OCI-LY7 (cell line): ENCODE results near the gene DLGAP1. TPM values are rescaled to one million over a fixed set of nuclear protein-coding genes. Genes with fewer than 3 reads are reported as not detected.

ENCODE experiments used
- BruUV-seq: library from RNA; stranded (reverse); fragments of 400-500 nt; replicated peaks from 2 replicates; lab custom pipeline; 2021; lab: Mats Ljungman, UMichigan
- CTCF ChIA-PET: fragments of 300-600 bp; sonication (Branson Sonifier 250); formaldehyde crosslinking; loops from one replicate; lab custom pipeline; 2022; ENCODE audit warnings: antibody characterized with exemption; ENCODE audit not compliant: unreplicated experiment; lab: Charles Lee
- POLR2A ChIA-PET: fragments of 300-600 bp; sonication (Branson Sonifier 250); formaldehyde crosslinking; loops from one replicate; lab custom pipeline; 2022; ENCODE audit warnings: antibody characterized with exemption; lab: Charles Lee
- DNase-seq: peaks from one replicate; pipeline ENCODE4 v3.0.0-alpha.2; 2015; ENCODE audit warnings: low spot score
- H2AFZ ChIP-seq: fragments of 200-600 bp; sonication (generic), shearing (Covaris generic); 2 replicates; pipeline ENCODE4 v1.6.1; 2014; ENCODE audit warnings: mild to moderate bottlenecking, antibody characterized with exemption, low read length, moderate library complexity
- H3K27ac ChIP-seq: fragments of 200-600 bp; sonication (generic); 2 replicates; pipeline ENCODE4 v1.5.1; 2014; ENCODE audit warnings: mixed run types, low read depth, mild to moderate bottlenecking, moderate library complexity, low read length, inconsistent platforms; ENCODE audit not compliant: poor library complexity, severe bottlenecking
- H3K36me3 ChIP-seq: fragments of 200-600 bp; sonication (generic); 2 replicates; pipeline ENCODE4 v1.6.1; 2014; ENCODE audit warnings: mild to moderate bottlenecking, antibody characterized with exemption, low read length, moderate library complexity, mixed read lengths; ENCODE audit not compliant: insufficient read depth
- H3K4me1 ChIP-seq: fragments of 200-600 bp; sonication (generic); 2 replicates; pipeline ENCODE4 v1.5.1; 2014; ENCODE audit warnings: mild to moderate bottlenecking, low read length; ENCODE audit not compliant: insufficient read depth, poor library complexity, severe bottlenecking
- H3K4me2 ChIP-seq: fragments of 200-600 bp; sonication (generic); 2 replicates; pipeline ENCODE4 v1.6.1; 2014; ENCODE audit warnings: mild to moderate bottlenecking, low read length
- H3K4me3 ChIP-seq: fragments of 200-600 bp; sonication (generic); 2 replicates; pipeline ENCODE4 v1.5.1; 2014; ENCODE audit warnings: mild to moderate bottlenecking, low read depth, low read length; ENCODE audit not compliant: poor library complexity, severe bottlenecking
- H3K79me2 ChIP-seq: fragments of 200-600 bp; sonication (generic); 2 replicates; pipeline ENCODE4 v1.6.1; 2016; ENCODE audit warnings: low read depth, mild to moderate bottlenecking, low read length, moderate library complexity, mixed read lengths; ENCODE audit not compliant: insufficient read depth
- H3K9me2 ChIP-seq: fragments of 200-600 bp; sonication (generic); 2 replicates; pipeline ENCODE4 v1.6.1; 2016; ENCODE audit warnings: mild to moderate bottlenecking, low read length, mixed read lengths; ENCODE audit not compliant: insufficient read depth
- H3K9me3 ChIP-seq: fragments of 200-600 bp; sonication (generic); 2 replicates; pipeline ENCODE4 v1.6.1; 2014; ENCODE audit warnings: mild to moderate bottlenecking, mixed run types, low read length, mixed read lengths
- H4K20me1 ChIP-seq: fragments of 200-600 bp; sonication (generic); 2 replicates; pipeline ENCODE4 v1.6.1; 2014; ENCODE audit warnings: mild to moderate bottlenecking, antibody characterized with exemption, low read length, moderate library complexity, mixed read lengths; ENCODE audit not compliant: insufficient read depth
- EZH2phosphoT487 ChIP-seq: fragments of 200-600 bp; sonication (generic); IDR thresholded peaks from 2 replicates; pipeline ENCODE4 v1.6.1; 2018; ENCODE audit warnings: low read depth, borderline replicate concordance, mild to moderate bottlenecking, mixed run types, antibody characterized with exemption, low read length, moderate library complexity, mixed read lengths
- intact Hi-C: fragments of 100-400 bp; cut with micrococcal nuclease; formaldehyde crosslinking; loops from one replicate; pipeline ENCODE4 v1.10.0; 2022; ENCODE audit not compliant: unreplicated experiment
- total RNA-seq, 2 experiments: library from RNA; depleted of rRNA in 1 of 2; stranded (reverse); fragments of >200 nt in 1 of 2; shearing (Covaris generic) in 1 of 2; gene quantifications; 2 replicates each; pipeline ENCODE4 v1.2.3, GENCODE V29; 2014 to 2022
- TF ChIP-seq, protein P1 (sequence below): fragments of 200-600 bp; sonication (generic); conservative IDR thresholded peaks from 2 replicates; pipeline ENCODE4 v1.5.1; 2014; ENCODE audit warnings: mild to moderate bottlenecking, antibody characterized with exemption, low read length, moderate library complexity, mixed read lengths

DLGAP1 gene
- total RNA-seq, 2 experiments from 2014 or later = 0.22 TPM; not detected in 1

DNA sequence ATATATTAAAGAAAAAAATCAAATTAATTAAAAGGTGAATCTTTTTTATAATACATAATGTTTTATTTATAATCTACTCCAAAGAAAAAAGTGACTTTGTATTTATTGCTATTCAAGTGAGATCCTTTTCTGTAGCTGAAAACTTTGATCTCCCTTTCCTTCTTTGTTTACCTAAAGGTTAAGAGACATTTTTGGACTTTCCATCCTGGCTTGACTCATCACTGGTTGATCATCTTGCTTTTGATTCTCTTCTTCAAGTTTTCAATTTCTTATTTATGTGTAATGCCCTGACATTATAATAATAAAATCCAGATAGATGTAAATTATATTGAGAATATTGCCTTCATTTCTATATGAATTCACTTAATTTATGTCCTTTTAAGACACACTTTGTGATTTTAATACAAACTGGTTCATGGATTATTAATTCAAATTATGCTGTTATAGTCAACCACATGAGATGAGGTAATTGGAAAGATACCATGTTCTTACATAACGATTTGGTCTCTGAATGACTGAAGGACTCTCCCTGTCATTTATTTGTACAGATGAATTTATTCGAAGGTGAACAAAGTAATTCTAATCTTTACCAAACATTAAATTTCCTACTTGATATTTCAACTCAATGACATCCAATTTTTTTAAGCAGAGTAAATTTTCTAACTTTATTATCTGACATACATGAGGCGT is 820.7 kb downstream of the DLGAP1 start:
- POLR2A ChIA-PET = interaction anchor here (0.6 to 1.7 kb wide), 4 partner anchors 12 to 131 kb away, joined by 3 to 6 read pairs (median 3); no protein-coding TSS in a partner anchor
- intact Hi-C loops = no loop called here
- no peaks in the 10 kb centered on the region for H3K36me3 ChIP-seq
- H4K20me1 ChIP-seq = no peaks in the 10 kb centered on the region
- H3K27ac ChIP-seq = no peak overlapping the region
- H2AFZ ChIP-seq = no peak overlapping the region
- BruUV-seq = no TSS peak
- H3K9me2 ChIP-seq = no peaks in the 10 kb centered on the region
- CTCF ChIA-PET = no interaction called here
- H3K9me3 ChIP-seq = no peaks in the 10 kb centered on the region
- no peaks in the 10 kb centered on the region for H3K79me2 ChIP-seq
- H3K4me3 ChIP-seq = no peak overlapping the region
- H3K4me1 ChIP-seq = peaks cover 15% of the 10 kb centered on the region
- no peak for TF ChIP-seq EZH2phosphoT487
- TF ChIP-seq, protein P1, sequence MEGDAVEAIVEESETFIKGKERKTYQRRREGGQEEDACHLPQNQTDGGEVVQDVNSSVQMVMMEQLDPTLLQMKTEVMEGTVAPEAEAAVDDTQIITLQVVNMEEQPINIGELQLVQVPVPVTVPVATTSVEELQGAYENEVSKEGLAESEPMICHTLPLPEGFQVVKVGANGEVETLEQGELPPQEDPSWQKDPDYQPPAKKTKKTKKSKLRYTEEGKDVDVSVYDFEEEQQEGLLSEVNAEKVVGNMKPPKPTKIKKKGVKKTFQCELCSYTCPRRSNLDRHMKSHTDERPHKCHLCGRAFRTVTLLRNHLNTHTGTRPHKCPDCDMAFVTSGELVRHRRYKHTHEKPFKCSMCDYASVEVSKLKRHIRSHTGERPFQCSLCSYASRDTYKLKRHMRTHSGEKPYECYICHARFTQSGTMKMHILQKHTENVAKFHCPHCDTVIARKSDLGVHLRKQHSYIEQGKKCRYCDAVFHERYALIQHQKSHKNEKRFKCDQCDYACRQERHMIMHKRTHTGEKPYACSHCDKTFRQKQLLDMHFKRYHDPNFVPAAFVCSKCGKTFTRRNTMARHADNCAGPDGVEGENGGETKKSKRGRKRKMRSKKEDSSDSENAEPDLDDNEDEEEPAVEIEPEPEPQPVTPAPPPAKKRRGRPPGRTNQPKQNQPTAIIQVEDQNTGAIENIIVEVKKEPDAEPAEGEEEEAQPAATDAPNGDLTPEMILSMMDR = no peak
- DNase-seq = no peak
- no peak overlapping the region for H3K4me2 ChIP-seq

DNA sequence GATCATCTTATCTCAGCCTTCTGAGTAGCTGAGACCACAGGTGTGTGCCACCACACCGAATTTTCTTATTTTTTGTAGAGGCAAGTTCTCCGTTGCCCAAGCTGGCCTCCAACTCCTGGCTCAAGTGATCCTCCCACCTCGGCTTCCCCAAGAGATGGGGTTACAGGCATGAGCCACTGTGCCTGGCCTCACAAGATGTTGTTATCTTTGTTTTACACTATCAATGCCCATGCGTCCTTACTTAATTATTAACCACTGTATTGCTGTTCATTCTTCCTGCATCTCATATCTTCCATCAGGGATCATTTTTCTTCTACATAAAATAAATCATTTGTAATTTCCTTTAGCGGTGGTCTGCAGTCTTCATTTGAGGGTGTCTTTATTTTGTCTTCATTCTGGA is 823.2 kb downstream of the DLGAP1 start:
- POLR2A ChIA-PET = no interaction called here
- H3K9me3 ChIP-seq = no peaks in the 10 kb centered on the region

More for the DNA sequence above, 823.2 kb downstream of the DLGAP1 start:
- H3K4me1 ChIP-seq = peaks cover 12% of the 10 kb centered on the region
- H4K20me1 ChIP-seq = no peaks in the 10 kb centered on the region
- H3K79me2 ChIP-seq = no peaks in the 10 kb centered on the region
- no peak for TF ChIP-seq EZH2phosphoT487
- TF ChIP-seq, protein P1 = no peak
- no peaks in the 10 kb centered on the region for H3K36me3 ChIP-seq
- CTCF ChIA-PET = no interaction called here
- no peaks in the 10 kb centered on the region for H3K9me2 ChIP-seq
- no peak overlapping the region for H3K27ac ChIP-seq
- H3K4me2 ChIP-seq = no peak overlapping the region
- no peak overlapping the region for H3K4me3 ChIP-seq
- no TSS peak for BruUV-seq
- intact Hi-C loops = no loop called here
- no peak overlapping the region for H2AFZ ChIP-seq
- no peak for DNase-seq
